D721Med (cell line): ENCODE measurements around the gene KCNQ4.

Source experiments
- DNase-seq: peaks from one replicate; pipeline ENCODE4 v3.0.0; 2011; ENCODE audit warnings: low spot score; ENCODE audit not compliant: insufficient read length
- FAIRE-seq: peaks from 2 replicates; lab custom pipeline; 2011; peaks lifted over from hg19 to GRCh38; lab: Jason Lieb, UNC
- CTCF ChIP-seq: IDR thresholded peaks from 2 replicates; pipeline ENCODE4 v1.5.1; 2012; ENCODE audit warnings: mild to moderate bottlenecking, control low read depth; ENCODE audit not compliant: insufficient read depth; ENCODE audit errors: missing control alignments

Gene KCNQ4

GRCh38 chr1:40786171-40786994 lies 2.8 kb downstream of the KCNQ4 start:
- FAIRE-seq, result no peak
- TF ChIP-seq CTCF, result no peak
- DNase-seq, result no peak

GRCh38 chr1:40786995-40787705 lies 3.6 kb downstream of the KCNQ4 start:
- FAIRE-seq, result no peak
- DNase-seq, result no peak
- no peak for TF ChIP-seq CTCF

- no peak for DNase-seq
- no peak for FAIRE-seq
- no peak for TF ChIP-seq CTCF
These were observed 4.4 kb downstream of the KCNQ4 start for GRCh38 chr1:40787737-40788560.

- TF ChIP-seq CTCF, result no peak
- FAIRE-seq (no peak), DNase-seq (no peak)
These were observed 5.2 kb downstream of the KCNQ4 start for GRCh38 chr1:40788561-40789341.

- no peak for DNase-seq
- FAIRE-seq, result no peak
- no peak for TF ChIP-seq CTCF
These were observed 5.7 kb downstream of the KCNQ4 start for GRCh38 chr1:40789342-40789598.

- FAIRE-seq, result no peak
- DNase-seq, result no peak
- no peak for TF ChIP-seq CTCF
These were observed 6.3 kb downstream of the KCNQ4 start for GRCh38 chr1:40789661-40790430.
